Measurements from ENCODE around the gene COMP. TPM values are rescaled to one million over a fixed set of nuclear protein-coding genes. Genes with fewer than 3 reads are reported as not detected.
A peak's percentile ranks its signal among the peaks of the same experiment; 100 is the strongest.

The COMP gene
- total RNA-seq, 1 experiment from 2014 or later = not detected

GRCh38 chr19:18775586-18776287 is 15.4 kb downstream of the COMP start:
- H3K27me3 ChIP-seq (ENCODE audit: insufficient read depth, low read length) = no peaks in the 10 kb centered on the region
- no peaks in the 10 kb centered on the region for H3K9me3 ChIP-seq (ENCODE audit: control insufficient read depth in 1 of 2, insufficient read depth in 1 of 2, low read depth in 1 of 2, low read length in 2 of 2)
- no peaks in the 10 kb centered on the region for H3K79me2 ChIP-seq (ENCODE audit: insufficient read depth, low read length)
- DNase-seq (ENCODE audit: low read depth, low spot score) (no peak), ATAC-seq (no peak)
- ChIA-PET POLR2A (no interaction called here), CTCF (no interaction called here), RAD21 (ENCODE audit: low non-redundant PET in 1 of 2, low total read pairs in 2 of 2, uncharacterized antibody in 2 of 2, unreplicated experiment in 2 of 2) (no interaction called here)
- H3K4me3 ChIP-seq (replicated peaks in 1 of 2; ENCODE audit: low read depth in 1 of 2, low read length in 2 of 2) = no peak overlapping the region
- BruUV-seq (replicated peaks) = no TSS peak
- no peak overlapping the region for H3K27ac ChIP-seq (ENCODE audit: low read depth, low read length)
- no peak for TF ChIP-seq RAD21 (IDR thresholded peaks at IDR 0.05; ENCODE audit: low read depth)
- no peak for TF ChIP-seq SRF (IDR thresholded peaks at IDR 0.05; ENCODE audit: low read depth)
- TF ChIP-seq EZH2phosphoT487 (IDR thresholded peaks at IDR 0.05; ENCODE audit: borderline replicate concordance) = no peak
- TF ChIP-seq EGR1 (IDR thresholded peaks at IDR 0.05; ENCODE audit: low read depth) = no peak
- TF ChIP-seq FOSL1 (IDR thresholded peaks at IDR 0.05; ENCODE audit: low read depth) = no peak
- TF ChIP-seq JUND (IDR thresholded peaks at IDR 0.05) = no peak
- no peak for TF ChIP-seq EZH2 (IDR thresholded peaks at IDR 0.05)
- TF ChIP-seq ZFX (IDR thresholded peaks at IDR 0.05) = no peak
- TF ChIP-seq ATF3 (IDR thresholded peaks at IDR 0.05) = no peak
- TF ChIP-seq ZNF274 (IDR thresholded peaks at IDR 0.05; ENCODE audit: low read depth, low read length) = no peak
- no peak for TF ChIP-seq SIN3A (IDR thresholded peaks at IDR 0.05; ENCODE audit: low read depth)
- TF ChIP-seq CEBPB (IDR thresholded peaks at IDR 0.05; ENCODE audit: low read depth) = no peak
- TF ChIP-seq REST (IDR thresholded peaks at IDR 0.05; ENCODE audit: low read depth) = no peak
- TF ChIP-seq SP1 (IDR thresholded peaks at IDR 0.05; ENCODE audit: low read depth) = no peak
- TF ChIP-seq CTCF (IDR thresholded peaks at IDR 0.05 in 2 of 3, conservative IDR thresholded peaks at IDR 0.05 in 1 of 3; ENCODE audit: borderline replicate concordance in 1 of 3, insufficient read depth in 1 of 3, low read depth in 2 of 3, low read length in 2 of 3) = no peak
- peak overlapping the region; percentile 31; the same call in 1 of the 2 replicates for H3K4me2 ChIP-seq (ENCODE audit: low read length)
- intact Hi-C loops (cut with micrococcal nuclease) = no loop called here
- no peaks in the 10 kb centered on the region for H3K36me3 ChIP-seq (ENCODE audit: control insufficient read depth in 1 of 2, insufficient read depth in 2 of 2, low read length in 2 of 2)
- H2AFZ ChIP-seq (ENCODE audit: low read depth, low read length, poor library complexity, severe bottlenecking) = no peak overlapping the region
- peaks cover 0 to 14% of the 10 kb centered on the region in 2 experiments; a peak in 2 of 4 replicates for H3K4me1 ChIP-seq (ENCODE audit: control insufficient read depth in 1 of 2, insufficient read depth in 2 of 2, low read length in 2 of 2)
- no peaks in the 10 kb centered on the region for H4K20me1 ChIP-seq (ENCODE audit: insufficient read depth)
- H3K9me2 ChIP-seq (ENCODE audit: insufficient read depth) = no peaks in the 10 kb centered on the region
- H3K9ac ChIP-seq (ENCODE audit: low read length) = no peak overlapping the region

Data from HCT116 (cell line).